Measurements from ENCODE around the gene EDEM3.
"Not testable (repeated sequence)": the region's sequence is repeated elsewhere in the genome, so short reads cannot be mapped to it uniquely, and the experiment has no call there.

Gene EDEM3

GRCh38 chr1:184773762-184774320 lies 19.2 kb upstream of the EDEM3 start:
- DNase-seq (ENCODE audit: low read depth, low spot score): no peak
- H3K4me3 ChIP-seq (ENCODE audit: low read length): no peak overlapping the region

- no peak overlapping the region for H3K4me3 ChIP-seq (ENCODE audit: low read length)
- DNase-seq (ENCODE audit: low read depth, low spot score): no peak
Observed at GRCh38 chr1:184771190-184771691, 16.6 kb upstream of the EDEM3 start.

GRCh38 chr1:184770181-184770979 lies 15.7 kb upstream of the EDEM3 start:
- no peak for DNase-seq (ENCODE audit: low read depth, low spot score)
- no peak overlapping the region for H3K4me3 ChIP-seq (ENCODE audit: low read length)

GRCh38 chr1:184769241-184769640 lies 14.6 kb upstream of the EDEM3 start:
- H3K4me3 ChIP-seq (ENCODE audit: low read length): no peak overlapping the region
- no peak for DNase-seq (ENCODE audit: low read depth, low spot score)

- DNase-seq (ENCODE audit: low read depth, low spot score): no peak
- no peak overlapping the region for H3K4me3 ChIP-seq (ENCODE audit: low read length)
Observed at GRCh38 chr1:184768467-184768866, 13.8 kb upstream of the EDEM3 start.

- H3K4me3 ChIP-seq (ENCODE audit: low read length): no peak overlapping the region
- DNase-seq (ENCODE audit: low read depth, low spot score): no peak
Observed at GRCh38 chr1:184767591-184767990, 12.9 kb upstream of the EDEM3 start.

GRCh38 chr1:184764483-184764882 lies 9.8 kb upstream of the EDEM3 start:
- DNase-seq (ENCODE audit: low read depth, low spot score): no peak
- no peak overlapping the region for H3K4me3 ChIP-seq (ENCODE audit: low read length)

GRCh38 chr1:184763520-184763919 lies 8.9 kb upstream of the EDEM3 start:
- DNase-seq (ENCODE audit: low read depth, low spot score): not testable (repeated sequence)

GRCh38 chr1:184761969-184762485 lies 7.4 kb upstream of the EDEM3 start:
- no peak for DNase-seq (ENCODE audit: low read depth, low spot score)

More at GRCh38 chr1:184763520-184763919, 8.9 kb upstream of the EDEM3 start:
- not testable (repeated sequence) for H3K4me3 ChIP-seq (ENCODE audit: low read length)

GRCh38 chr1:184759651-184760050 lies 5.0 kb upstream of the EDEM3 start:
- DNase-seq (ENCODE audit: low read depth, low spot score): no peak
- H3K4me3 ChIP-seq (ENCODE audit: low read length): no peak overlapping the region

More at GRCh38 chr1:184761969-184762485, 7.4 kb upstream of the EDEM3 start:
- H3K4me3 ChIP-seq (ENCODE audit: low read length): no peak overlapping the region

GRCh38 chr1:184759112-184759511 lies 4.5 kb upstream of the EDEM3 start:
- H3K4me3 ChIP-seq (ENCODE audit: low read length): no peak overlapping the region

GRCh38 chr1:184757891-184758290 lies 3.2 kb upstream of the EDEM3 start:
- DNase-seq (ENCODE audit: low read depth, low spot score): no peak
- H3K4me3 ChIP-seq (ENCODE audit: low read length): no peak overlapping the region

More at GRCh38 chr1:184759112-184759511, 4.5 kb upstream of the EDEM3 start:
- DNase-seq (ENCODE audit: low read depth, low spot score): no peak

- no peak for DNase-seq (ENCODE audit: low read depth, low spot score)
Observed at GRCh38 chr1:184757406-184757805, 2.7 kb upstream of the EDEM3 start.

GRCh38 chr1:184755226-184756065 lies 788 bp upstream of the EDEM3 start:
- H3K4me3 ChIP-seq (ENCODE audit: low read length): peak overlapping the region; percentile 83
- no peak for DNase-seq (ENCODE audit: low read depth, low spot score)

More at GRCh38 chr1:184757406-184757805, 2.7 kb upstream of the EDEM3 start:
- no peak overlapping the region for H3K4me3 ChIP-seq (ENCODE audit: low read length)

GRCh38 chr1:184753608-184754475 lies 816 bp downstream of the EDEM3 start:
- DNase-seq (ENCODE audit: low read depth, low spot score): peak; percentile 35
- peak overlapping the region; percentile 83 for H3K4me3 ChIP-seq (ENCODE audit: low read length)

- peak overlapping the region; percentile 83 for H3K4me3 ChIP-seq (ENCODE audit: low read length)
- DNase-seq (ENCODE audit: low read depth, low spot score): no peak
Observed at GRCh38 chr1:184753117-184753516, 1.5 kb downstream of the EDEM3 start.

GRCh38 chr1:184752656-184753055 lies 2.0 kb downstream of the EDEM3 start:
- DNase-seq (ENCODE audit: low read depth, low spot score): no peak
- H3K4me3 ChIP-seq (ENCODE audit: low read length): no peak overlapping the region

GRCh38 chr1:184748740-184749139 lies 5.9 kb downstream of the EDEM3 start:
- DNase-seq (ENCODE audit: low read depth, low spot score): no peak
- no peak overlapping the region for H3K4me3 ChIP-seq (ENCODE audit: low read length)
